KMS-11 (cell line): ENCODE measurements around the gene CCR9.

Experiments
- H2AFZ ChIP-seq: fragments of 200-600 bp; sonication (generic); 2 replicates; pipeline ENCODE4 v1.6.1; 2016; ENCODE audit warnings: antibody characterized with exemption, mixed run types, low read depth
- H3K27ac ChIP-seq: fragments of 200-600 bp; sonication (generic); 2 replicates; pipeline ENCODE4 v1.6.1; 2016; ENCODE audit warnings: mild to moderate bottlenecking, mixed run types
- H3K27me3 ChIP-seq: fragments of 200-600 bp; sonication (generic); 2 replicates; pipeline ENCODE4 v1.6.1; 2017; ENCODE audit warnings: mild to moderate bottlenecking, low read depth, mixed run types, moderate library complexity; ENCODE audit not compliant: insufficient read depth
- H3K36me3 ChIP-seq: fragments of 200-600 bp; sonication (generic); 2 replicates; pipeline ENCODE4 v1.6.1; 2017; ENCODE audit warnings: mild to moderate bottlenecking, mixed run types; ENCODE audit not compliant: insufficient read depth
- H3K4me1 ChIP-seq: fragments of 200-600 bp; sonication (generic); 2 replicates; pipeline ENCODE4 v1.6.1; 2016; ENCODE audit warnings: mild to moderate bottlenecking, low read depth, mixed run types; ENCODE audit not compliant: poor library complexity, severe bottlenecking
- H3K4me2 ChIP-seq: fragments of 200-600 bp; sonication (generic); 2 replicates; pipeline ENCODE4 v1.7.0; 2016; ENCODE audit warnings: mild to moderate bottlenecking, mixed run types
- H3K4me3 ChIP-seq: fragments of 200-600 bp; sonication (generic); IDR thresholded peaks from 2 replicates; pipeline ENCODE4 v1.6.1; 2017; ENCODE audit warnings: low read depth, low read length, mixed read lengths; ENCODE audit not compliant: insufficient read depth
- H3K79me2 ChIP-seq: fragments of 200-600 bp; sonication (generic); 2 replicates; pipeline ENCODE4 v1.6.1; 2016; ENCODE audit warnings: low read depth, mixed run types; ENCODE audit not compliant: insufficient read depth
- H3K9ac ChIP-seq: fragments of 200-600 bp; sonication (generic); 2 replicates; pipeline ENCODE4 v1.6.1; 2016; ENCODE audit warnings: mild to moderate bottlenecking, mixed run types
- H4K20me1 ChIP-seq: fragments of 200-600 bp; sonication (generic); 2 replicates; pipeline ENCODE4 v1.6.1; 2016; ENCODE audit warnings: mild to moderate bottlenecking, mixed run types; ENCODE audit not compliant: insufficient read depth
- CTCF ChIP-seq: fragments of 200-600 bp; sonication (generic); conservative IDR thresholded peaks from 2 replicates; pipeline ENCODE4 v1.6.1; 2017; ENCODE audit warnings: low read depth, mild to moderate bottlenecking, antibody characterized with exemption, low read length, moderate library complexity, mixed read lengths

CCR9 gene

GRCh38 chr3:45871780-45872179 lies 14.6 kb upstream of the CCR9 start:
- no peak overlapping the region for H2AFZ ChIP-seq
- H3K4me2 ChIP-seq = no peak overlapping the region

GRCh38 chr3:45872569-45872968 lies 13.8 kb upstream of the CCR9 start:
- H3K27ac ChIP-seq = no peak overlapping the region
- H3K79me2 ChIP-seq = no peaks in the 10 kb centered on the region
- no peaks in the 10 kb centered on the region for H4K20me1 ChIP-seq
- no peaks in the 10 kb centered on the region for H3K36me3 ChIP-seq
- H3K9ac ChIP-seq = no peak overlapping the region
- H3K4me3 ChIP-seq = no peak overlapping the region
- H2AFZ ChIP-seq = no peak overlapping the region
- no peak for TF ChIP-seq CTCF
- H3K4me1 ChIP-seq = peaks cover 29% of the 10 kb centered on the region
- no peak overlapping the region for H3K4me2 ChIP-seq
- no peaks in the 10 kb centered on the region for H3K27me3 ChIP-seq

More at GRCh38 chr3:45871780-45872179, 14.6 kb upstream of the CCR9 start:
- no peak overlapping the region for H3K9ac ChIP-seq
- H4K20me1 ChIP-seq = no peaks in the 10 kb centered on the region
- H3K4me3 ChIP-seq = no peak overlapping the region
- H3K36me3 ChIP-seq = no peaks in the 10 kb centered on the region
- no peak overlapping the region for H3K27ac ChIP-seq
- H3K4me1 ChIP-seq = peaks cover 29% of the 10 kb centered on the region
- no peaks in the 10 kb centered on the region for H3K79me2 ChIP-seq
- H3K27me3 ChIP-seq = no peaks in the 10 kb centered on the region
- no peak for TF ChIP-seq CTCF

- no peak for TF ChIP-seq CTCF
- Histone ChIP-seq H3K9ac (no peak overlapping the region), H3K79me2 (no peaks in the 10 kb centered on the region), H3K4me1 (peaks cover 29% of the 10 kb centered on the region), H3K27me3 (no peaks in the 10 kb centered on the region), H3K27ac (no peak overlapping the region), H4K20me1 (no peaks in the 10 kb centered on the region), H3K4me3 (no peak overlapping the region), H3K36me3 (no peaks in the 10 kb centered on the region), H3K4me2 (no peak overlapping the region), H2AFZ (no peak overlapping the region)
Measured at GRCh38 chr3:45873036-45873435, 13.3 kb upstream of the CCR9 start.

- H3K36me3 ChIP-seq = no peaks in the 10 kb centered on the region
- no peaks in the 10 kb centered on the region for H4K20me1 ChIP-seq
- H2AFZ ChIP-seq = no peak overlapping the region
- no peaks in the 10 kb centered on the region for H3K79me2 ChIP-seq
- H3K27me3 ChIP-seq = no peaks in the 10 kb centered on the region
- TF ChIP-seq CTCF = no peak
- peaks cover 24% of the 10 kb centered on the region for H3K4me1 ChIP-seq
- H3K4me2 ChIP-seq = no peak overlapping the region
- H3K9ac ChIP-seq = no peak overlapping the region
- H3K4me3 ChIP-seq = no peak overlapping the region
- no peak overlapping the region for H3K27ac ChIP-seq
Measured at GRCh38 chr3:45873638-45874037, 12.7 kb upstream of the CCR9 start.
